ENCODE results near the gene LPAR6. TPM values are rescaled to one million over a fixed set of nuclear protein-coding genes. Genes with fewer than 3 reads are reported as not detected.

LPAR6 gene
- polyA plus RNA-seq, 1 of the 3 experiments (the other 2 are of a cell fraction), result 0.03 TPM

DNA sequence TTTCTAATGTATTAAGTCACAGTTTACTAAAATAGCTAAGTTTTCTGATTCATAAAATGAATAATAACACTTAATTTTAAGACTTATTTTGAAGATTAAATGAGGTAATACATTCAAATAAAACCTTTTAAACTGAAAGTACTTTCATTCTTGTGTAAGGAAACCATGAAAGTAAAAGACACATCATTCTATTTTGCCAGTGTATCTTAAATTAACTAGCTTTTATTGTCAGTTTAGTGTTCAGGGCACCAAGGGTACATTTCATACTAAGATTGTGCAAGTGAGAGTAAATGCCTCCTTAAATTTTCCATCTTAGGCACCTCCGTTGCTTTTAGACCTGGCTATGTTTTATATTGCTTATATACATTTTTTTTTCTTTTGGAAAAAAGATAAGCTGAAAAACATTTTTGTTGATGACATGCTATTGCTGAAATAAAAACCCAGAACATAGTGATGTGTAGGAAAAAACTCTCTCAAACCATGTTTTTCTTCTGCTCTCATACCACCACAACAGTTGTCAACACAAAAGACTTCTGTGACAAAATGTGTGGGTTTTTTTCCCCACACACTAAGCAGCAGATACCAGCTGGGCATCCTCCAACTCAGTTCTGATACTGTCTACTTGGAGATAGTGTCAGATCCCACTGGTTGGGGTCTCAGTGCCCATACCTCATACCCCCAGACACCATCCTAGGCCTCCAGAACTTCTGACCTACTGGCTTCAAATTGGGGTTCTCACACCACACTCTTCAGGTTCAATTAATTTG lies 30.7 kb upstream of the LPAR6 start:
- Histone ChIP-seq H3F3A (replicated peaks; ENCODE audit: insufficient read depth) (peaks cover 20% of the 10 kb centered on the region), H3K4me3 (ENCODE audit: low read depth in 2 of 2, low read length in 1 of 2) (no peak overlapping the region), H2AFZ (ENCODE audit: low read depth) (no peak overlapping the region), H3K9ac (no peak overlapping the region), H3K27me3 (ENCODE audit: insufficient read depth) (no peaks in the 10 kb centered on the region), H3K79me2 (ENCODE audit: insufficient read depth) (no peaks in the 10 kb centered on the region), H3K9me3 (no peaks in the 10 kb centered on the region), H3K27ac (ENCODE audit: low read depth in 2 of 2, low read length in 1 of 2) (no peak overlapping the region), H3K4me2 (no peak overlapping the region), H3K4me1 (ENCODE audit: control insufficient read depth in 1 of 2, insufficient read depth in 2 of 2, low read depth in 1 of 2, low read length in 1 of 2) (peaks cover 0 to 8% of the 10 kb centered on the region in 2 experiments; a peak in 1 of 4 replicates), H3K36me3 (replicated peaks in 1 of 2; ENCODE audit: control insufficient read depth in 1 of 2, insufficient read depth in 2 of 2, low read length in 1 of 2) (peaks cover 4 to 8% of the 10 kb centered on the region in 2 experiments), H3K9me2 (no peaks in the 10 kb centered on the region), H4K20me1 (ENCODE audit: insufficient read depth) (no peaks in the 10 kb centered on the region)
- no peak for DNase-seq
- ChIA-PET CTCF (interaction anchor here (0.7 to 0.8 kb wide), 2 partner anchors 134 to 251 kb away, joined by 3 read pairs; no protein-coding TSS in a partner anchor), POLR2A (no interaction called here)
- no peak for TF ChIP-seq RAD21 (IDR thresholded peaks at IDR 0.05; ENCODE audit: low read length)
- WGBS (ENCODE audit: low lambda C conversion rate), result 100% methylated on average over 1 of the region's 1 CpG

DNA sequence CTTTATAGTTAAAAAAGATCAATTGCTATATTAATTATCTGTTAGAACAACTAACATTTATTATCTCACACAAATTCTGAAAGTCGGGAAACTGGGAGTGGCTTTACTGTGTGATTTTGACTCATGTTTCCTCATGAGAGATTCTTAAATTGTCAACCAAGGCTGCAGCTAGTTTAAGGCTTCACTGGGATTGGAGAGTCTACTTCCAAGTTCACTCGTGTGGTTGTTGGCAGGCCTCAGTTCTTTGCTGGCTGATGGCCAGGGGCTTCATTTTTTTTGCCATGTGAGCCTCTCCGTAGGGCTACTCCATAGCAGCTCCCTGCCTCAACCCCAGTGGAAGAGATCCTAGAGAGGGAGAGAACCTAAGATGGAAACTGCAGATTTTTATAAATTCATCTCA lies 24.5 kb upstream of the LPAR6 start:
- Histone ChIP-seq H3K9me2 (no peaks in the 10 kb centered on the region), H4K20me1 (ENCODE audit: insufficient read depth) (no peaks in the 10 kb centered on the region), H3F3A (replicated peaks; ENCODE audit: insufficient read depth) (peaks cover 3% of the 10 kb centered on the region), H3K4me2 (no peak overlapping the region), H3K4me1 (ENCODE audit: control insufficient read depth in 1 of 2, insufficient read depth in 2 of 2, low read depth in 1 of 2, low read length in 1 of 2) (peaks cover 4% of the 10 kb centered on the region in 2 experiments; a peak in 2 of 4 replicates), H3K4me3 (ENCODE audit: low read depth in 2 of 2, low read length in 1 of 2) (no peak overlapping the region), H3K9me3 (no peaks in the 10 kb centered on the region), H3K36me3 (replicated peaks in 1 of 2; ENCODE audit: control insufficient read depth in 1 of 2, insufficient read depth in 2 of 2, low read length in 1 of 2) (no peaks in the 10 kb centered on the region), H3K27ac (ENCODE audit: low read depth in 2 of 2, low read length in 1 of 2) (peak overlapping the region in 1 of 2 experiments; percentile 8; a peak in 1 of 4 replicates), H2AFZ (ENCODE audit: low read depth) (no peak overlapping the region), H3K9ac (no peak overlapping the region), H3K79me2 (ENCODE audit: insufficient read depth) (no peaks in the 10 kb centered on the region), H3K27me3 (ENCODE audit: insufficient read depth) (no peaks in the 10 kb centered on the region)
- ChIA-PET POLR2A (no interaction called here), CTCF (no interaction called here)
- DNase-seq, result no peak
- TF ChIP-seq, protein P1, sequence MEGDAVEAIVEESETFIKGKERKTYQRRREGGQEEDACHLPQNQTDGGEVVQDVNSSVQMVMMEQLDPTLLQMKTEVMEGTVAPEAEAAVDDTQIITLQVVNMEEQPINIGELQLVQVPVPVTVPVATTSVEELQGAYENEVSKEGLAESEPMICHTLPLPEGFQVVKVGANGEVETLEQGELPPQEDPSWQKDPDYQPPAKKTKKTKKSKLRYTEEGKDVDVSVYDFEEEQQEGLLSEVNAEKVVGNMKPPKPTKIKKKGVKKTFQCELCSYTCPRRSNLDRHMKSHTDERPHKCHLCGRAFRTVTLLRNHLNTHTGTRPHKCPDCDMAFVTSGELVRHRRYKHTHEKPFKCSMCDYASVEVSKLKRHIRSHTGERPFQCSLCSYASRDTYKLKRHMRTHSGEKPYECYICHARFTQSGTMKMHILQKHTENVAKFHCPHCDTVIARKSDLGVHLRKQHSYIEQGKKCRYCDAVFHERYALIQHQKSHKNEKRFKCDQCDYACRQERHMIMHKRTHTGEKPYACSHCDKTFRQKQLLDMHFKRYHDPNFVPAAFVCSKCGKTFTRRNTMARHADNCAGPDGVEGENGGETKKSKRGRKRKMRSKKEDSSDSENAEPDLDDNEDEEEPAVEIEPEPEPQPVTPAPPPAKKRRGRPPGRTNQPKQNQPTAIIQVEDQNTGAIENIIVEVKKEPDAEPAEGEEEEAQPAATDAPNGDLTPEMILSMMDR (IDR thresholded peaks at IDR 0.05), result no peak
- TF ChIP-seq POLR2AphosphoS5 (IDR thresholded peaks at IDR 0.05; ENCODE audit: low read depth, low read length) (no peak), MXI1 (IDR thresholded peaks at IDR 0.05; ENCODE audit: low read depth, low read length) (no peak), EP300 (IDR thresholded peaks at IDR 0.05; ENCODE audit: borderline replicate concordance in 1 of 2, low read depth in 1 of 2, low read length in 1 of 2) (no peak), CHD2 (IDR thresholded peaks at IDR 0.05; ENCODE audit: low read length, partially characterized antibody) (no peak), RFX5 (IDR thresholded peaks at IDR 0.05; ENCODE audit: low read length) (no peak), MEF2A (IDR thresholded peaks at IDR 0.05; ENCODE audit: borderline replicate concordance, low read depth) (no peak), FOSL2 (IDR thresholded peaks at IDR 0.05; ENCODE audit: borderline replicate concordance, low read depth) (no peak), NFIC (IDR thresholded peaks at IDR 0.05; ENCODE audit: borderline replicate concordance) (no peak), SIN3A (IDR thresholded peaks at IDR 0.05; ENCODE audit: borderline replicate concordance, low read depth, low read length) (no peak), TAF1 (IDR thresholded peaks at IDR 0.05; ENCODE audit: borderline replicate concordance, low read depth, low read length) (no peak)
- TF ChIP-seq, protein P2, sequence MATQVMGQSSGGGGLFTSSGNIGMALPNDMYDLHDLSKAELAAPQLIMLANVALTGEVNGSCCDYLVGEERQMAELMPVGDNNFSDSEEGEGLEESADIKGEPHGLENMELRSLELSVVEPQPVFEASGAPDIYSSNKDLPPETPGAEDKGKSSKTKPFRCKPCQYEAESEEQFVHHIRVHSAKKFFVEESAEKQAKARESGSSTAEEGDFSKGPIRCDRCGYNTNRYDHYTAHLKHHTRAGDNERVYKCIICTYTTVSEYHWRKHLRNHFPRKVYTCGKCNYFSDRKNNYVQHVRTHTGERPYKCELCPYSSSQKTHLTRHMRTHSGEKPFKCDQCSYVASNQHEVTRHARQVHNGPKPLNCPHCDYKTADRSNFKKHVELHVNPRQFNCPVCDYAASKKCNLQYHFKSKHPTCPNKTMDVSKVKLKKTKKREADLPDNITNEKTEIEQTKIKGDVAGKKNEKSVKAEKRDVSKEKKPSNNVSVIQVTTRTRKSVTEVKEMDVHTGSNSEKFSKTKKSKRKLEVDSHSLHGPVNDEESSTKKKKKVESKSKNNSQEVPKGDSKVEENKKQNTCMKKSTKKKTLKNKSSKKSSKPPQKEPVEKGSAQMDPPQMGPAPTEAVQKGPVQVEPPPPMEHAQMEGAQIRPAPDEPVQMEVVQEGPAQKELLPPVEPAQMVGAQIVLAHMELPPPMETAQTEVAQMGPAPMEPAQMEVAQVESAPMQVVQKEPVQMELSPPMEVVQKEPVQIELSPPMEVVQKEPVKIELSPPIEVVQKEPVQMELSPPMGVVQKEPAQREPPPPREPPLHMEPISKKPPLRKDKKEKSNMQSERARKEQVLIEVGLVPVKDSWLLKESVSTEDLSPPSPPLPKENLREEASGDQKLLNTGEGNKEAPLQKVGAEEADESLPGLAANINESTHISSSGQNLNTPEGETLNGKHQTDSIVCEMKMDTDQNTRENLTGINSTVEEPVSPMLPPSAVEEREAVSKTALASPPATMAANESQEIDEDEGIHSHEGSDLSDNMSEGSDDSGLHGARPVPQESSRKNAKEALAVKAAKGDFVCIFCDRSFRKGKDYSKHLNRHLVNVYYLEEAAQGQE (IDR thresholded peaks at IDR 0.05; ENCODE audit: low read depth, low read length), result no peak
- 71% methylated on average over 3 of the region's 3 CpGs for WGBS (ENCODE audit: low lambda C conversion rate)

Measured in SK-N-SH (cell line).